ENCODE results near the gene STXBP3.
A peak's percentile ranks its signal among the peaks of the same experiment; 100 is the strongest.

Gene STXBP3

GRCh38 chr1:108708691-108709660, 37.5 kb upstream of the STXBP3 start:
- no peak overlapping the region for H3K9ac ChIP-seq (ENCODE audit: low read depth, low read length)
- ATAC-seq (ENCODE audit: insufficient read depth, low read depth), result peak; percentile 60
- TF ChIP-seq CTCF (IDR thresholded peaks at IDR 0.05; ENCODE audit: borderline replicate concordance, extremely low read depth, low read length, poor library complexity, severe bottlenecking) (peak; percentile 54), EZH2 (IDR thresholded peaks at IDR 0.05; ENCODE audit: borderline replicate concordance, low read depth, low read length, severe bottlenecking) (no peak)
- no peaks in the 10 kb centered on the region for H3K4me1 ChIP-seq (ENCODE audit: insufficient read depth, low read length)
- DNase-seq, result peak; percentile 41
- no peak overlapping the region for H3K4me2 ChIP-seq (ENCODE audit: insufficient read depth, low read length)
- no peaks in the 10 kb centered on the region for H3K36me3 ChIP-seq (ENCODE audit: insufficient read depth, low read length)
- no peaks in the 10 kb centered on the region for H3K9me3 ChIP-seq (ENCODE audit: insufficient read depth, low read length, severe bottlenecking)
- no peak overlapping the region for H3K27ac ChIP-seq (ENCODE audit: low read length)
- H3K27me3 ChIP-seq (ENCODE audit: insufficient read depth, low read length, poor library complexity), result peaks cover 5% of the 10 kb centered on the region
- no peaks in the 10 kb centered on the region for H4K20me1 ChIP-seq (ENCODE audit: insufficient read depth, low read length)
- H2AFZ ChIP-seq (ENCODE audit: low read depth, low read length), result no peak overlapping the region
- no peaks in the 10 kb centered on the region for H3K79me2 ChIP-seq (ENCODE audit: insufficient read depth, low read length)
- H3K4me3 ChIP-seq (ENCODE audit: low read depth in 1 of 2, low read length in 2 of 2), result no peak overlapping the region

GRCh38 chr1:108712606-108713150, 33.8 kb upstream of the STXBP3 start, which contains the start of gene FNDC7:
TSS of gene FNDC7 (plus strand) at chr1:108712908. CDS start at chr1:108712934, 26 bp downstream.
- Histone ChIP-seq H3K4me2 (ENCODE audit: insufficient read depth, low read length) (no peak within 1 kb of the TSS), H3K27ac (ENCODE audit: low read length) (no peak within 1 kb of the TSS), H4K20me1 (ENCODE audit: insufficient read depth, low read length) (no peaks in the 10 kb centered on the region), H3K4me1 (ENCODE audit: insufficient read depth, low read length) (no peaks in the 10 kb centered on the region), H3K27me3 (ENCODE audit: insufficient read depth, low read length, poor library complexity) (peaks cover 8% of the 10 kb centered on the region), H3K9ac (ENCODE audit: low read depth, low read length) (no peak within 1 kb of the TSS), H3K79me2 (ENCODE audit: insufficient read depth, low read length) (no peaks in the 10 kb centered on the region), H2AFZ (ENCODE audit: low read depth, low read length) (no peak within 1 kb of the TSS), H3K36me3 (ENCODE audit: insufficient read depth, low read length) (no peaks in the 10 kb centered on the region), H3K9me3 (ENCODE audit: insufficient read depth, low read length, severe bottlenecking) (no peaks in the 10 kb centered on the region), H3K4me3 (ENCODE audit: low read depth in 1 of 2, low read length in 2 of 2) (no peak within 1 kb of the TSS)
- ATAC-seq (ENCODE audit: insufficient read depth, low read depth), result no peak
- no peak for DNase-seq
- no peak for TF ChIP-seq CTCF (IDR thresholded peaks at IDR 0.05; ENCODE audit: borderline replicate concordance, extremely low read depth, low read length, poor library complexity, severe bottlenecking)
- no peak for TF ChIP-seq EZH2 (IDR thresholded peaks at IDR 0.05; ENCODE audit: borderline replicate concordance, low read depth, low read length, severe bottlenecking)

GRCh38 chr1:108715932-108716331, 30.5 kb upstream of the STXBP3 start:
- Histone ChIP-seq H4K20me1 (ENCODE audit: insufficient read depth, low read length) (no peaks in the 10 kb centered on the region), H3K27ac (ENCODE audit: low read length) (no peak overlapping the region), H2AFZ (ENCODE audit: low read depth, low read length) (no peak overlapping the region), H3K79me2 (ENCODE audit: insufficient read depth, low read length) (no peaks in the 10 kb centered on the region), H3K36me3 (ENCODE audit: insufficient read depth, low read length) (no peaks in the 10 kb centered on the region), H3K4me2 (ENCODE audit: insufficient read depth, low read length) (no peak overlapping the region), H3K4me1 (ENCODE audit: insufficient read depth, low read length) (no peaks in the 10 kb centered on the region), H3K27me3 (ENCODE audit: insufficient read depth, low read length, poor library complexity) (peaks cover 11% of the 10 kb centered on the region), H3K9ac (ENCODE audit: low read depth, low read length) (no peak overlapping the region), H3K4me3 (ENCODE audit: low read depth in 1 of 2, low read length in 2 of 2) (no peak overlapping the region), H3K9me3 (ENCODE audit: insufficient read depth, low read length, severe bottlenecking) (no peaks in the 10 kb centered on the region)
- TF ChIP-seq CTCF (IDR thresholded peaks at IDR 0.05; ENCODE audit: borderline replicate concordance, extremely low read depth, low read length, poor library complexity, severe bottlenecking) (no peak), EZH2 (IDR thresholded peaks at IDR 0.05; ENCODE audit: borderline replicate concordance, low read depth, low read length, severe bottlenecking) (no peak)
- no peak for DNase-seq
- ATAC-seq (ENCODE audit: insufficient read depth, low read depth), result no peak
